IMR-90 (cell line): Measurements from ENCODE around the gene C19orf25. TPM values are rescaled to one million over a fixed set of nuclear protein-coding genes. Genes with fewer than 3 reads are reported as not detected.

Experiments used
- ATAC-seq: fragments of 200-7000 bp; cut with Tn5 transposase; 2 replicates; pipeline ENCODE4 v1.9.1; 2020; ENCODE audit warnings: low read depth, mild to moderate bottlenecking, moderate library complexity
- BruUV-seq: library from RNA; stranded (reverse); fragments of 400-500 nt; replicated peaks from 2 replicates; lab custom pipeline; 2021; lab: Mats Ljungman, UMichigan
- CTCF ChIA-PET: fragments of 300-600 bp; formaldehyde crosslinking; extraction: SDS; loops from one replicate; lab custom pipeline; 2021; ENCODE audit warnings: antibody characterized with exemption; lab: Yijun Ruan, JAX
- POLR2A ChIA-PET: fragments of 300-600 bp; sonication (Branson Sonifier 250); formaldehyde crosslinking; loops from one replicate; lab custom pipeline; 2022; ENCODE audit warnings: antibody characterized with exemption; ENCODE audit not compliant: unreplicated experiment; lab: Charles Lee
- DNase-seq: peaks from one replicate; pipeline ENCODE4 v3.0.0; 2013
- H2AFZ ChIP-seq: replicated peaks from 2 replicates; pipeline ENCODE3; 2013; ENCODE audit warnings: low read length, mild to moderate bottlenecking; ENCODE audit not compliant: poor library complexity
- H2AK5ac ChIP-seq: 2 replicates; pipeline ENCODE4 v1.6.1; 2013; ENCODE audit warnings: low read depth, low read length, inconsistent platforms
- H2AK9ac ChIP-seq: replicated peaks from 2 replicates; pipeline ENCODE3; 2013; ENCODE audit warnings: mild to moderate bottlenecking, low read depth, low read length, moderate library complexity; ENCODE audit not compliant: poor library complexity
- H2BK120ac ChIP-seq: 2 replicates; pipeline ENCODE4 v1.6.1; 2013; ENCODE audit warnings: low read depth, low read length, inconsistent platforms
- H2BK15ac ChIP-seq: 3 replicates; pipeline ENCODE4 v1.6.1; 2013; ENCODE audit warnings: low read depth, low read length, inconsistent platforms
- H2BK20ac ChIP-seq: 2 replicates; pipeline ENCODE4 v1.6.1; 2013; ENCODE audit warnings: low read depth, mild to moderate bottlenecking, inconsistent platforms, low read length, moderate library complexity
- H2BK5ac ChIP-seq: 2 replicates; pipeline ENCODE4 v1.6.1; 2013; ENCODE audit warnings: mild to moderate bottlenecking, low read depth, low read length, inconsistent platforms; ENCODE audit not compliant: poor library complexity, severe bottlenecking
- H3K14ac ChIP-seq: replicated peaks from 2 replicates; pipeline ENCODE4 v1.6.1; 2013; ENCODE audit warnings: low read depth, low read length, inconsistent platforms
- H3K18ac ChIP-seq: 2 replicates; pipeline ENCODE4 v1.6.1; 2013; ENCODE audit warnings: low read depth, low read length, control low read depth
- H3K23ac ChIP-seq: 2 replicates; pipeline ENCODE4 v1.6.1; 2013; ENCODE audit warnings: low read depth, low read length, inconsistent platforms
- H3K27ac ChIP-seq: 2 replicates; pipeline ENCODE4 v1.5.1; 2013; ENCODE audit warnings: mild to moderate bottlenecking, control low read depth, low read length; ENCODE audit not compliant: insufficient read depth
- H3K27me3 ChIP-seq: 2 replicates; pipeline ENCODE4 v1.6.1; 2013; ENCODE audit warnings: low read length; ENCODE audit not compliant: control insufficient read depth, insufficient read depth
- H3K36me3 ChIP-seq: 2 replicates; pipeline ENCODE4 v1.6.1; 2013; ENCODE audit warnings: low read length, mixed read lengths; ENCODE audit not compliant: control insufficient read depth, insufficient read depth
- H3K4ac ChIP-seq: 2 replicates; pipeline ENCODE4 v1.6.1; 2013; ENCODE audit warnings: low read depth, low read length, inconsistent platforms
- H3K4me1 ChIP-seq: 2 replicates; pipeline ENCODE4 v1.6.1; 2013; ENCODE audit warnings: low read length, mixed read lengths; ENCODE audit not compliant: control insufficient read depth, insufficient read depth
- H3K4me2 ChIP-seq: 2 replicates; pipeline ENCODE4 v1.6.1; 2013; ENCODE audit warnings: low read depth, mild to moderate bottlenecking, control low read depth, low read length, moderate library complexity
- H3K4me3 ChIP-seq: 2 replicates; pipeline ENCODE4 v1.5.1; 2013; ENCODE audit warnings: low read depth, mild to moderate bottlenecking, control low read depth, low read length, moderate library complexity; ENCODE audit not compliant: insufficient read depth
- H3K56ac ChIP-seq: 2 replicates; pipeline ENCODE4 v1.6.1; 2013; ENCODE audit warnings: low read length, inconsistent platforms; ENCODE audit not compliant: insufficient read depth; ENCODE audit errors: extremely low read depth
- H3K79me1 ChIP-seq, 2 experiments: 2 replicates each; pipeline ENCODE4 v1.6.1; 2013; ENCODE audit warnings: low read length in 2 of 2, inconsistent platforms in 1 of 2, low read depth in 1 of 2
- H3K9ac ChIP-seq: 2 replicates; pipeline ENCODE4 v1.6.1; 2013; ENCODE audit warnings: low read depth, low read length, control low read depth
- H3K9me1 ChIP-seq: 2 replicates; pipeline ENCODE4 v1.6.1; 2013; ENCODE audit warnings: low read length, inconsistent platforms; ENCODE audit not compliant: insufficient read depth
- H3K9me3 ChIP-seq: 2 replicates; pipeline ENCODE4 v1.6.1; 2013; ENCODE audit warnings: low read length; ENCODE audit not compliant: control insufficient read depth, insufficient read depth
- H4K20me1 ChIP-seq: 2 replicates; pipeline ENCODE4 v1.6.1; 2013; ENCODE audit warnings: low read length, inconsistent platforms; ENCODE audit not compliant: insufficient read depth
- H4K5ac ChIP-seq: 2 replicates; pipeline ENCODE4 v1.6.1; 2013; ENCODE audit warnings: mild to moderate bottlenecking, low read depth, low read length, control low read depth
- H4K8ac ChIP-seq, 2 experiments: 2 replicates each; pipeline ENCODE4 v1.6.1; 2013; ENCODE audit warnings: low read depth in 2 of 2, low read length in 2 of 2, control low read depth in 1 of 2, inconsistent platforms in 1 of 2
- H4K91ac ChIP-seq: 2 replicates; pipeline ENCODE4 v1.6.1; 2013; ENCODE audit warnings: low read depth, low read length, inconsistent platforms; ENCODE audit not compliant: insufficient read depth
- BHLHE40 ChIP-seq: fragments of 150-350 bp; IDR thresholded peaks from 2 replicates; pipeline ENCODE4 v1.6.1; 2016; ENCODE audit warnings: mild to moderate bottlenecking, low read depth, low read length
- CEBPB ChIP-seq: IDR thresholded peaks from 2 replicates; pipeline ENCODE4 v1.6.1; 2012; ENCODE audit warnings: low read depth, low read length, improper control_type of control experiment
- CHD1 ChIP-seq: IDR thresholded peaks from 2 replicates; pipeline ENCODE4 v1.6.1; 2012; ENCODE audit warnings: low read depth, low read length, improper control_type of control experiment
- CTCF ChIP-seq: conservative IDR thresholded peaks from 2 replicates; pipeline ENCODE4 v1.5.1; 2012; ENCODE audit warnings: mild to moderate bottlenecking, low read depth, low read length, improper control_type of control experiment
- FOS ChIP-seq: fragments of 150-350 bp; IDR thresholded peaks from 2 replicates; pipeline ENCODE4 v1.6.1; 2016; ENCODE audit warnings: low read depth, low read length
- MAFK ChIP-seq: IDR thresholded peaks from 2 replicates; pipeline ENCODE4 v1.6.1; 2012; ENCODE audit warnings: low read depth, low read length, improper control_type of control experiment
- MAZ ChIP-seq: IDR thresholded peaks from 2 replicates; pipeline ENCODE4 v1.6.1; 2012; ENCODE audit warnings: low read depth, mild to moderate bottlenecking, low read length, improper control_type of control experiment, moderate library complexity, borderline replicate concordance
- MXI1 ChIP-seq: IDR thresholded peaks from 2 replicates; pipeline ENCODE4 v1.6.1; 2012; ENCODE audit warnings: low read depth, mild to moderate bottlenecking, low read length, moderate library complexity, borderline replicate concordance
- NFE2L2 ChIP-seq: fragments of 150-350 bp; IDR thresholded peaks from 2 replicates; pipeline ENCODE4 v1.6.1; 2016; ENCODE audit warnings: low read depth, mild to moderate bottlenecking, low read length
- POLR2A ChIP-seq: IDR thresholded peaks from 2 replicates; pipeline ENCODE4 v1.6.1; 2012; ENCODE audit warnings: mild to moderate bottlenecking, low read depth, low read length
- RAD21 ChIP-seq: IDR thresholded peaks from 2 replicates; pipeline ENCODE4 v1.6.1; 2012; ENCODE audit warnings: low read length, improper control_type of control experiment
- RCOR1 ChIP-seq: IDR thresholded peaks from 2 replicates; pipeline ENCODE4 v1.6.1; 2012; ENCODE audit warnings: mild to moderate bottlenecking, low read length, improper control_type of control experiment; ENCODE audit not compliant: insufficient replicate concordance
- RFX5 ChIP-seq: IDR thresholded peaks from 2 replicates; pipeline ENCODE4 v1.8.0; 2012; ENCODE audit warnings: low read depth, mild to moderate bottlenecking, low read length, moderate library complexity
- SMC3 ChIP-seq: fragments of 150-350 bp; IDR thresholded peaks from 2 replicates; pipeline ENCODE4 v1.6.1; 2016; ENCODE audit warnings: low read depth, mild to moderate bottlenecking, antibody characterized with exemption, low read length, moderate library complexity
- WGBS, 2 experiments: methylation state at CpG; one replicate each; pipeline versions ENCODE4 v1.1.5 to v1.1.7; 2013; ENCODE audit warnings: missing lambda C conversion rate in 2 of 2; ENCODE audit not compliant: insufficient read length in 1 of 2; ENCODE audit errors: extremely low coverage in 2 of 2; 5-methylcytosine and 5-hydroxymethylcytosine counted together
- dilution Hi-C: fragments of 300-500 bp; cut with HindIII; formaldehyde crosslinking; loops from one replicate; pipeline ENCODE4 v1.14.3; 2018; ENCODE audit warnings: low sequenced_read_pairs; ENCODE audit not compliant: unreplicated experiment
- in situ Hi-C: fragments of 300-500 bp; cut with MboI; formaldehyde crosslinking; loops from 3 replicates; pipeline ENCODE4 v1.14.3; 2019; ENCODE audit warnings: low sequenced_read_pairs, inconsistent platforms, mixed read lengths
- intact Hi-C: fragments of 100-400 bp; cut with micrococcal nuclease; formaldehyde crosslinking; loops from 2 replicates; pipeline ENCODE4 v1.10.0; 2022
- polyA plus RNA-seq, 3 experiments: library from polyadenylated mRNA; depleted of rRNA; stranded (reverse); fragments of >200 nt; gene quantifications; 2 replicates each; pipeline ENCODE4 v1.2.3, GENCODE V29; 2012; ENCODE audit warnings: low replicate concordance in 1 of 3
- total RNA-seq: library from RNA; depleted of rRNA; stranded (reverse); fragments of >200 nt; gene quantifications from 2 replicates; pipeline ENCODE4 v1.2.3, GENCODE V29; 2012
- TF ChIP-seq, protein P1 (sequence below): fragments of 150-350 bp; IDR thresholded peaks from 2 replicates; pipeline ENCODE4 v1.6.1; 2017; ENCODE audit warnings: mild to moderate bottlenecking, antibody characterized with exemption, low read length, low read depth
- TF ChIP-seq, protein P2 (sequence below): fragments of 150-350 bp; IDR thresholded peaks from 2 replicates; pipeline ENCODE4 v1.6.1; 2016; ENCODE audit warnings: low read depth, mild to moderate bottlenecking, low read length, moderate library complexity, borderline replicate concordance

C19orf25 gene
- total and polyA plus RNA-seq, 2 of the 4 experiments (the other 2 are of a cell fraction), result 10.4 to 34.9 TPM

DNA sequence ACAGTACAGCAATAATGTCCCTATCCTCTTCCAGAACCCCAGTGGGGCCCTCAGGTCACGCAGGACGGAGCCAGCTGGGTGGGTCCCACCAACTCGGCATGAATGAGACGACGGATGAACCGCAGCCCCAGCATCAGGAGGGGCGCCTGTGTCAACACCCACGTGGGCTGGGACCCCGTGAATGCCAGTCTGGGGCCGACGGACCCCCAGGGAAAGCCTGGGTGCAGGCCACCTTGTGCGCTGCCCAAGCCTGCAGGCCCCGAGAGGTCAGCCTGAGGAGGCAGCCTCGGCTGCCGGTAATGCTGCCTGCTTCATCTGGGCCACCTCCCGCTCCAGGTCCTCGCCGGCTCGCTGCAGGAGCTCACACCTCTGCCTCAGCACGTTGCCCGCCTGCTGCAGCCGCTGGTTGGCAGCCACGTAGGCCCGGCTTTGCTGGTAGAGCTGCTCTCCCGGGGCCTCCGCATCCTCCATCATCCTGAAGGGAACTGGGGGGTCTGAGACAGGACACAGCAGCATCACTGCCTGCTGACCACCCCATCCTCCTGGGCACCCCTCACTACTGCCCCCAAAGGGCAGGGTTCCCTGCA lies 4.2 kb downstream of the C19orf25 start:
- no peak overlapping the region for H2BK15ac ChIP-seq
- peaks cover 12% of the 10 kb centered on the region for H3K4me1 ChIP-seq
- 90% methylated on average over 18 of the region's 26 CpGs; no CpG with 5 or more reads in 1 of the 2 experiments for WGBS, 2 experiments
- DNase-seq, result no peak
- H3K4me3 ChIP-seq, result no peak overlapping the region
- no peak overlapping the region for H2BK120ac ChIP-seq
- no peak overlapping the region for H3K4me2 ChIP-seq
- H4K20me1 ChIP-seq, result peaks cover 66% of the 10 kb centered on the region
- no peak for ATAC-seq
- H3K27ac ChIP-seq, result no peak overlapping the region
- no peak overlapping the region for H3K23ac ChIP-seq
- H3K9me3 ChIP-seq, result no peaks in the 10 kb centered on the region
- no peak overlapping the region for H3K18ac ChIP-seq
- no peak overlapping the region for H4K8ac ChIP-seq
- POLR2A ChIA-PET, result no interaction called here
- no peak overlapping the region for H3K56ac ChIP-seq
- H3K27me3 ChIP-seq, result peaks cover 29% of the 10 kb centered on the region
- H3K9ac ChIP-seq, result no peak overlapping the region
- peaks cover 10 to 54% of the 10 kb centered on the region in 2 experiments for H3K79me1 ChIP-seq
- no peak overlapping the region for H2BK20ac ChIP-seq
- no peak overlapping the region for H4K91ac ChIP-seq
- no peak overlapping the region for H2BK5ac ChIP-seq
- intact Hi-C loops, result no loop called here
- H2AK5ac ChIP-seq, result no peak overlapping the region
- BruUV-seq, result no TSS peak
- in situ Hi-C loops, result no loop called here
- no peak overlapping the region for H2AK9ac ChIP-seq
- peaks cover 9% of the 10 kb centered on the region for H3K36me3 ChIP-seq
- 0 out of 2 replicates have a peak, but pooled peaks cover 3% of the 10 kb centered on the region for H3K9me1 ChIP-seq
- TF ChIP-seq RAD21 (no peak), POLR2A (no peak), RFX5 (no peak), CEBPB (no peak), CTCF (no peak), MAFK (no peak), MXI1 (no peak), CHD1 (no peak), SMC3 (no peak), NFE2L2 (no peak), BHLHE40 (no peak), MAZ (no peak), RCOR1 (no peak), FOS (no peak)
- TF ChIP-seq, protein P1, sequence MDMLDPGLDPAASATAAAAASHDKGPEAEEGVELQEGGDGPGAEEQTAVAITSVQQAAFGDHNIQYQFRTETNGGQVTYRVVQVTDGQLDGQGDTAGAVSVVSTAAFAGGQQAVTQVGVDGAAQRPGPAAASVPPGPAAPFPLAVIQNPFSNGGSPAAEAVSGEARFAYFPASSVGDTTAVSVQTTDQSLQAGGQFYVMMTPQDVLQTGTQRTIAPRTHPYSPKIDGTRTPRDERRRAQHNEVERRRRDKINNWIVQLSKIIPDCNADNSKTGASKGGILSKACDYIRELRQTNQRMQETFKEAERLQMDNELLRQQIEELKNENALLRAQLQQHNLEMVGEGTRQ, result no peak
- TF ChIP-seq, protein P2, sequence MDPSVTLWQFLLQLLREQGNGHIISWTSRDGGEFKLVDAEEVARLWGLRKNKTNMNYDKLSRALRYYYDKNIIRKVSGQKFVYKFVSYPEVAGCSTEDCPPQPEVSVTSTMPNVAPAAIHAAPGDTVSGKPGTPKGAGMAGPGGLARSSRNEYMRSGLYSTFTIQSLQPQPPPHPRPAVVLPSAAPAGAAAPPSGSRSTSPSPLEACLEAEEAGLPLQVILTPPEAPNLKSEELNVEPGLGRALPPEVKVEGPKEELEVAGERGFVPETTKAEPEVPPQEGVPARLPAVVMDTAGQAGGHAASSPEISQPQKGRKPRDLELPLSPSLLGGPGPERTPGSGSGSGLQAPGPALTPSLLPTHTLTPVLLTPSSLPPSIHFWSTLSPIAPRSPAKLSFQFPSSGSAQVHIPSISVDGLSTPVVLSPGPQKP, result no peak
- CTCF ChIA-PET, result no interaction called here
- H2AFZ ChIP-seq, result no peak overlapping the region
- no peak overlapping the region for H3K14ac ChIP-seq
- no peak overlapping the region for H4K5ac ChIP-seq
- no peak overlapping the region for H3K4ac ChIP-seq
- dilution Hi-C loops, result no loop called here
